Measurements from ENCODE around the gene WEE1.
"Not testable (repeated sequence)": the region's sequence is repeated elsewhere in the genome, so short reads cannot be mapped to it uniquely, and the experiment has no call there.

Gene WEE1

DNA sequence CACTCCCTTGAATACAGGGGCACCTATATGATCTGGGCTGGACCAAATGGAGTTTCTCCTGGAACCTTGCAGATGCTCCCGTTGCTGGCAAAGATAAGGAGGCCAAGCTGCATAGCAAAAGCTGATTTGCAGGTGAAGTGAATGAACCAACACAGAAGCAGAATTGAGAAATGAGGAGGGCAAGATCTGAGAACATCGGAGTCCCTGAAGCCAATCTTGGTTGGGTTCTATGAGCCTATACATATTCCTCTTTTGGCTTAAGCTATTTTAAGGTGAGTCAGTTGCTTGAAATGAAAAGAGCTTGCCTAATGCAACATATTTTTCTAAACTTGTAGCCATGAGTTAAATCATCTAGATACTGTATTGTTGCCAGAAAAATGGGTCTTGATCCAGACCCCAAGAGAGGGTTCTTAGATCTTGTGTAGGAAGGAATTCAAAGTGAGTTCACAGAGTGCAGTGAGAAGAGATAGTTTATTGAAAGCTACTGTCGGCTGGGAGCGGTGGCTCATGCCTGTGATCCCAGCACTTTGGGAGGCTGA is 23.5 kb downstream of the WEE1 start:
- TF ChIP-seq, protein P1, sequence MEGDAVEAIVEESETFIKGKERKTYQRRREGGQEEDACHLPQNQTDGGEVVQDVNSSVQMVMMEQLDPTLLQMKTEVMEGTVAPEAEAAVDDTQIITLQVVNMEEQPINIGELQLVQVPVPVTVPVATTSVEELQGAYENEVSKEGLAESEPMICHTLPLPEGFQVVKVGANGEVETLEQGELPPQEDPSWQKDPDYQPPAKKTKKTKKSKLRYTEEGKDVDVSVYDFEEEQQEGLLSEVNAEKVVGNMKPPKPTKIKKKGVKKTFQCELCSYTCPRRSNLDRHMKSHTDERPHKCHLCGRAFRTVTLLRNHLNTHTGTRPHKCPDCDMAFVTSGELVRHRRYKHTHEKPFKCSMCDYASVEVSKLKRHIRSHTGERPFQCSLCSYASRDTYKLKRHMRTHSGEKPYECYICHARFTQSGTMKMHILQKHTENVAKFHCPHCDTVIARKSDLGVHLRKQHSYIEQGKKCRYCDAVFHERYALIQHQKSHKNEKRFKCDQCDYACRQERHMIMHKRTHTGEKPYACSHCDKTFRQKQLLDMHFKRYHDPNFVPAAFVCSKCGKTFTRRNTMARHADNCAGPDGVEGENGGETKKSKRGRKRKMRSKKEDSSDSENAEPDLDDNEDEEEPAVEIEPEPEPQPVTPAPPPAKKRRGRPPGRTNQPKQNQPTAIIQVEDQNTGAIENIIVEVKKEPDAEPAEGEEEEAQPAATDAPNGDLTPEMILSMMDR (IDR thresholded peaks at IDR 0.05; ENCODE audit: low read depth, low read length) = no peak
- no peak overlapping the region for H3K4me3 ChIP-seq (ENCODE audit: low read depth, low read length)
- DNase-seq (ENCODE audit: low read depth, low spot score) = no peak
- in situ Hi-C loops (cut with HindIII; ENCODE audit: low sequenced_read_pairs) = no loop called here

DNA sequence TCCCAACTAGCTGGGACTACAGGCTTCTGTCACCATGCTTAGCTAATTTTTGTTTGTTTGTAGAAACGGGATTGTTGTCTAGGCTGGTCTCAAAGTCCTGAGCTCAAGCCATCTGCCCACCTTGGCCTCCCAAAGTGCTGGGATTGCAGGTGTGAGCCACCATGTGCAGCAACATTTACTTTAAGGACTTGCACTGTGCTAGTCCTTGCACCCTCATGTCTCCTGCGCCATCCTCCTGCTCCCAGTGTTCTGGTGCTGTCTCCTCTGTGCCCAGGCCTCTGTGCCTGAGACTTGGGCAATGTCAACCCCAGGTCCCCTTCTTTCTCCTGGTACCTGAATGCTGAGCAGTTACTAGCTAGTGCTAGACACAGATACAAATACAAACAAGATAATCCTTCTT is 26.7 kb downstream of the WEE1 start:
- TF ChIP-seq, protein P1 (IDR thresholded peaks at IDR 0.05; ENCODE audit: low read depth, low read length) = no peak
- in situ Hi-C loops (cut with HindIII; ENCODE audit: low sequenced_read_pairs) = no loop called here
- no peak overlapping the region for H3K4me3 ChIP-seq (ENCODE audit: low read depth, low read length)
- DNase-seq (ENCODE audit: low read depth, low spot score) = no peak

DNA sequence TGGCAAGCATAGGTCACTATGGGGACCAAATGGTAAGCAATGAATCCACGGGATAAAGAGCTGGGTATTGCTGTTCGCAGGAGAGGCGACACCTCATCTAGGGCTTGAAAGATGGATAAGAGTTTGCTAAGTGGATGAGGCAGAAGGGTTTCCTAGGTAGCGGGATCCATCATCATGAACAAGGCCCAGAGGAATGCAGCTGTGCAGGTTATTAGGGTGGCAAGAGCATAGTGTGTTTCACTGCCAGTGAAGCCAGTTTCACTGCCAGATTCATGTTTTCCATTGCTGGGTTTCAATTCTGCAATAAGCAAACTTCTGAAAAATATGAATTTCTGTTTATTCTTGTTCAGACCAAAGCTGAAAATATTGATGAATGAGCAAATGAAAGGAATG is 27.2 kb downstream of the WEE1 start:
- no peak for DNase-seq (ENCODE audit: low read depth, low spot score)
- H3K4me3 ChIP-seq (ENCODE audit: low read depth, low read length) = no peak overlapping the region
- TF ChIP-seq, protein P1 (IDR thresholded peaks at IDR 0.05; ENCODE audit: low read depth, low read length) = no peak
- in situ Hi-C loops (cut with HindIII; ENCODE audit: low sequenced_read_pairs) = no loop called here

DNA sequence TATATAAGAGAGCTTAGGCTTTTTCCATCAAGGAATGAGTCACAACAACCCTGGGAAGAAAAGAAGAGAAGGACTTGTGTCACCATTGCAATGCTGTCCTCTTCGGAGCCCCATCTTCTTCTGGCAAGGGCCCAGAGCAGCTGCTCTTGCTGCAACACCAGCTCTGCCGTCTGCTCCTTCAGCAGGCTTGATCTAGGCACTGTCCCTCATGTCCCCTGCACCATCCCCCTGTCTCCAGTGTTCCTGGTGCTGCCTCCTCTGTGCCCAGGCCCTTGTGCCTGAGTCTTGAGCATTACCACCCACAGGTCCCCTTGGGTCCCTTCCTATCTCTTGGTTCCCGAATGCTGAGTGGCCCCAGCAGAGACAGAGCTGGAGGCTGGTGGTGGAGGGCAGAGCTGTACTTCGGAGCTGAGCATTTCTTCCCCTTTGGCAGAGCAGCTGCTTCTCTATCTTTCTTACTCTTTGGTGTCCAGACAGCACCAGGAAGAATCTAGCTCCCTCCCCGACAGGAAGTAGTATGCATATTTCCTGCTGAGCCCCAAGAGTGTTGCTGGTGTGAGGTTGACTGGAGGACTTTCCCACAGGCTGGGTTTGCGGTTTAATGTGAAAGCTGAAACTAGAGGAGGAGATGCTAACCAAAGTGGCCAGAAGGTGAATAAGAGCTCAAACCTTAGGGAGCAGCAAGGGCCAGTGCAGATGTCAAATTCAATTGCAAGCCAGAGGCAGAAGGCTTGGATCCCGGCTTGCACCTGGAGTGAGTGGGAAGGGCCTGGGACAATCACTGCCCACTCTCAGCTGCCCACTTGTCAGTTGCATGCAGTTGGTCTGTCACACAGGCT is 27.8 kb downstream of the WEE1 start:
- H3K4me3 ChIP-seq (ENCODE audit: low read depth, low read length) = no peak overlapping the region
- TF ChIP-seq, protein P1 (IDR thresholded peaks at IDR 0.05; ENCODE audit: low read depth, low read length) = no peak
- in situ Hi-C loops (cut with HindIII; ENCODE audit: low sequenced_read_pairs) = no loop called here
- peak; percentile 85 for DNase-seq (ENCODE audit: low read depth, low spot score)

DNA sequence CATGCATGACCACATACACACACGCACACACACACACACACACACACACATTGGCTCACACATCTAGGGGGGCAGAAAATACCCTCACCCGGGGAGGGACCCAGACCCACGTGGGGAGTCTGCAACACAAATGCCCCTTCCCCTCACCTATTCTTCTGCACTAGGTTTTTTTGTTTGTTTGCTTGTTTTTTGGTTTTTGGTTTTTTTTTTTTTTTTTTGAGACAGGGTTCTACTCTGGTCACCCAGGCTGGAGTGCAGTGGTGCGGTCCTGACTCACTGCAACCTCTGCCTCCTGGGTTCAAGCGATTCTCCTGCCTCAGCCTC is 28.4 kb downstream of the WEE1 start:
- no peak for DNase-seq (ENCODE audit: low read depth, low spot score)
- no peak overlapping the region for H3K4me3 ChIP-seq (ENCODE audit: low read depth, low read length)
- in situ Hi-C loops (cut with HindIII; ENCODE audit: low sequenced_read_pairs) = no loop called here

DNA sequence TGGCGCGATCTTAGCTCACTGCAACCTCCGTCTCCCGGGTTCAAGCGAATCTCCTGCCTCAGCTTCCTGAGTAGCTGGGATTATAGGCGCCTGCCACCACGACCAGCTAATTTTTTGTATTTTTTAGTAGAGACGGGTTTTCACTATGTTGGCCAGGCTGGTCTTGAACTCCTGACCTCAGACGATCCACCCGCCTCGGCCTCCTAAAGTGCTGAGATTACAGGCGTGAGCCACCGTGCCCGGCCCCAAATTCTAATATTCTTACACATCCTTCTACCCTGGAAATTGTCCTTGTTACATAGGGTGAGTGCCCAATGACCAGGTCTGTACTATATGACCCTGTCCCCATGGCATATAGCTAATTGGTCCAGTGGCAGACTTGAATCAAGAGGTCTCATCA is 29.7 kb downstream of the WEE1 start:
- DNase-seq (ENCODE audit: low read depth, low spot score); in situ Hi-C loops (cut with HindIII; ENCODE audit: low sequenced_read_pairs); H3K4me3 ChIP-seq (ENCODE audit: low read depth, low read length): not testable (repeated sequence)

More for the DNA sequence above, 28.4 kb downstream of the WEE1 start:
- TF ChIP-seq, protein P1 (IDR thresholded peaks at IDR 0.05; ENCODE audit: low read depth, low read length) = no peak

DNA sequence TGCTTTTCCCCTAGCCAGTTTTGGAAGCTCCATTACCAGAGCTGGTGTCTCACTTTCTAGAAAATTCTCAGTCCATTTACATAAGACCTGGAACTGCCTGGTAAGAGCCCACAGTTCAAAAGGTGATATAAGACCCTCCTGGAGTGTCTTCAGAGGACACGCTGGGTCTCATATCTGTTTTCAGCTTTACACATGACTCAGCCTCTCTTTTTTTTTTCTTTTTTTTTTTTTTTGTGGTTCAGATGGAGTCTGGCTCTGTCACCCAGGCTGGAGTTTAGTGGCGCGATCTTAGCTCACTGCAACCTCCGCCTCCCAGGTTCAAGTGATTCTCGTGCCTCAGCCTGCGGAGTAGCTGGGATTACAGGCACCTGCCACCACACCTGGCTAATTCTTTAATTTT is 30.7 kb downstream of the WEE1 start:
- in situ Hi-C loops (cut with HindIII; ENCODE audit: low sequenced_read_pairs) = no loop called here
- H3K4me3 ChIP-seq (ENCODE audit: low read depth, low read length) = no peak overlapping the region
- TF ChIP-seq, protein P1 (IDR thresholded peaks at IDR 0.05; ENCODE audit: low read depth, low read length) = no peak
- DNase-seq (ENCODE audit: low read depth, low spot score) = no peak

Data from astrocyte of the spinal cord (primary cell).